Kidney glomerular epithelial cell (primary cell): ENCODE results near the gene FGD2.

ENCODE experiments used
- DNase-seq: peaks from one replicate; lab custom pipeline; 2025; lab: John Stamatoyannopoulos, UW

Gene FGD2

GRCh38 chr6:36997811-36998722 lies 7.4 kb upstream of the FGD2 start:
- no peak for DNase-seq

- no peak for DNase-seq
Observed at GRCh38 chr6:36998723-36999038, 6.8 kb upstream of the FGD2 start.

GRCh38 chr6:36999061-36999750 lies 6.2 kb upstream of the FGD2 start:
- peak; percentile 35 for DNase-seq

- no peak for DNase-seq
Observed at GRCh38 chr6:36999751-37000125, 5.7 kb upstream of the FGD2 start.

- DNase-seq: no peak
Observed at GRCh38 chr6:37004044-37004980, 1.1 kb upstream of the FGD2 start.

GRCh38 chr6:37005827-37006567 lies 542 bp downstream of the FGD2 start:
- no peak for DNase-seq

GRCh38 chr6:37006793-37007339 lies 1.4 kb downstream of the FGD2 start:
- no peak for DNase-seq

GRCh38 chr6:37007340-37008043 lies 2.0 kb downstream of the FGD2 start:
- DNase-seq: peak; percentile 10

GRCh38 chr6:37008484-37009465 lies 3.3 kb downstream of the FGD2 start:
- DNase-seq: no peak

- no peak for DNase-seq
Observed at GRCh38 chr6:37010402-37010892, 5.0 kb downstream of the FGD2 start.

- no peak for DNase-seq
Observed at GRCh38 chr6:37011656-37012378, 6.4 kb downstream of the FGD2 start.

GRCh38 chr6:37013516-37014491 lies 8.3 kb downstream of the FGD2 start:
- no peak for DNase-seq

- no peak for DNase-seq
Observed at GRCh38 chr6:37014667-37015066, 9.2 kb downstream of the FGD2 start.

GRCh38 chr6:37015532-37015931 lies 10.1 kb downstream of the FGD2 start:
- DNase-seq: no peak

- no peak for DNase-seq
Observed at GRCh38 chr6:37016995-37017394, 11.5 kb downstream of the FGD2 start.

GRCh38 chr6:37017606-37018197 lies 12.2 kb downstream of the FGD2 start:
- no peak for DNase-seq
